AG04449 (cell line): ENCODE measurements around the gene SLC5A12.

Experiments
- CTCF ChIA-PET: fragments of 350-600 bp; formaldehyde crosslinking; extraction: SDS; loops from one replicate; lab custom pipeline; 2021; ENCODE audit warnings: antibody characterized with exemption; lab: Yijun Ruan, JAX
- POLR2A ChIA-PET: fragments of 400-600, 350-600 bp; formaldehyde crosslinking; extraction: SDS; loops from one replicate; lab custom pipeline; 2020; ENCODE audit warnings: antibody characterized with exemption, inconsistent platforms; lab: Yijun Ruan, JAX
- DNase-seq: peaks from one replicate; pipeline ENCODE4 v3.0.0-alpha.2; 2010; ENCODE audit warnings: low read depth, low spot score
- H3K4me3 ChIP-seq: 2 replicates; pipeline ENCODE4 v1.5.1; 2011; ENCODE audit warnings: low read depth, mild to moderate bottlenecking, control low read depth, low read length
- CTCF ChIP-seq: IDR thresholded peaks from one replicate; pipeline ENCODE4 v1.5.1; 2011; ENCODE audit warnings: mild to moderate bottlenecking, moderate library complexity, low read length, control low read depth, inconsistent platforms; ENCODE audit not compliant: insufficient read depth; ENCODE audit errors: missing control alignments

The SLC5A12 gene

GRCh38 chr11:26721948-26722475, at the start of gene SLC5A12:
SLC5A12 (minus strand) TSS chr11:26722060; CDS start chr11:26721714, 346 bp downstream.
- no peak within 1 kb of the TSS for H3K4me3 ChIP-seq
- DNase-seq, result no peak
- TF ChIP-seq CTCF, result no peak
- CTCF ChIA-PET, result no interaction called here
- POLR2A ChIA-PET, result no interaction called here

GRCh38 chr11:26769027-26769426, 47.2 kb upstream of the SLC5A12 start:
- CTCF ChIA-PET, result interaction anchor here (0.6 to 1.4 kb wide), 3 partner anchors 13 to 356 kb away, joined by 3 read pairs; no protein-coding TSS in a partner anchor
- TF ChIP-seq CTCF, result no peak
- DNase-seq, result no peak
- POLR2A ChIA-PET, result no interaction called here
- H3K4me3 ChIP-seq, result no peak overlapping the region

GRCh38 chr11:26767060-26767459, 45.2 kb upstream of the SLC5A12 start:
- no peak for TF ChIP-seq CTCF
- no peak for DNase-seq
- ChIA-PET POLR2A (no interaction called here), CTCF (no interaction called here)
- H3K4me3 ChIP-seq, result no peak overlapping the region

- DNase-seq, result no peak
- H3K4me3 ChIP-seq, result no peak overlapping the region
- ChIA-PET POLR2A (no interaction called here), CTCF (no interaction called here)
- TF ChIP-seq CTCF, result no peak
Observed at GRCh38 chr11:26765323-26765722, 43.5 kb upstream of the SLC5A12 start.

- TF ChIP-seq CTCF, result no peak
- no peak overlapping the region for H3K4me3 ChIP-seq
- DNase-seq, result no peak
- ChIA-PET CTCF (no interaction called here), POLR2A (no interaction called here)
Observed at GRCh38 chr11:26764825-26765224, 43.0 kb upstream of the SLC5A12 start.

- ChIA-PET POLR2A (no interaction called here), CTCF (no interaction called here)
- H3K4me3 ChIP-seq, result no peak overlapping the region
- DNase-seq, result no peak
- TF ChIP-seq CTCF, result no peak
Observed at GRCh38 chr11:26764315-26764714, 42.5 kb upstream of the SLC5A12 start.
